Parathyroid adenoma (tissue), 2 donors: ENCODE results near the gene CRYBG1.
"Not testable (repeated sequence)": the region's sequence is repeated elsewhere in the genome, so short reads cannot be mapped to it uniquely, and the experiment has no call there.

Experiments
- H2AFZ ChIP-seq: fragments of 300-600 bp; sonication (generic); one replicate; pipeline ENCODE4 v1.7.0; 2017; ENCODE audit warnings: antibody characterized with exemption, mild to moderate bottlenecking
- H3K27ac ChIP-seq: fragments of 300-600 bp; sonication (generic); one replicate; pipeline ENCODE4 v1.7.0; 2017
- H3K27me3 ChIP-seq: fragments of 300-600 bp; sonication (generic); one replicate; pipeline ENCODE4 v1.7.0; 2017; ENCODE audit warnings: low read length; ENCODE audit not compliant: control insufficient read depth, insufficient read depth
- H3K36me3 ChIP-seq: fragments of 300-600 bp; sonication (generic); one replicate; pipeline ENCODE4 v1.7.0; 2017; ENCODE audit warnings: low read length; ENCODE audit not compliant: control insufficient read depth, insufficient read depth
- H3K4me1 ChIP-seq: fragments of 300-600 bp; sonication (generic); one replicate; pipeline ENCODE4 v1.7.0; 2017; ENCODE audit warnings: control low read depth
- H3K4me2 ChIP-seq: fragments of 300-600 bp; sonication (generic); one replicate; pipeline ENCODE4 v1.7.0; 2017; ENCODE audit warnings: low read length
- H3K4me3 ChIP-seq: fragments of 300-600 bp; sonication (generic); one replicate; pipeline ENCODE4 v1.7.0; 2017; ENCODE audit warnings: low read depth, low read length
- H3K79me2 ChIP-seq: fragments of 300-600 bp; sonication (generic); one replicate; pipeline ENCODE4 v1.7.0; 2017; ENCODE audit warnings: control low read depth
- H3K9ac ChIP-seq: fragments of 300-600 bp; sonication (generic); one replicate; pipeline ENCODE4 v1.7.0; 2017; ENCODE audit warnings: mild to moderate bottlenecking
- H3K9me3 ChIP-seq: fragments of 300-600 bp; sonication (generic); one replicate; pipeline ENCODE4 v1.7.0; 2017; ENCODE audit warnings: low read length; ENCODE audit not compliant: control insufficient read depth
- TF ChIP-seq, protein P1 (sequence below): fragments of 300-600 bp; sonication (generic); IDR thresholded peaks from one replicate; pipeline ENCODE4 v1.7.0; 2017; ENCODE audit warnings: antibody characterized with exemption, mild to moderate bottlenecking
- donor health status: primary hyperparathyroidism.

The CRYBG1 gene

DNA sequence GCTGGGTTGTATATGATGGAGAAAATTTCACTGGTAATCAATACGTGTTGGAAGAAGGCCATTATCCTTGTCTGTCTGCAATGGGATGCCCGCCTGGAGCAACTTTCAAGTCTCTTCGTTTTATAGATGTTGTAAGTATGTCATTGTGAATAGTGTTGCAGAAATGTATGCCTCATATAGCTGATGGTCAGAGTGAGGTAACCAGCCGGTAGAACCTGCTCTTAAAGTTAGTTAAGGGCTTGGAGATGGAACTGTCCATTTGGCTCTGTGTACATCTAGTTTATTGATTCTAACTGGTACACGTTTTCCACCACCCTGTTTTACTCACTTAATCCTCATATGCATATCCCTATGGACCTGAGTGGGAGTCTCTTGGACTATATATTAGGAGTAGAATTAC, 195.2 kb downstream of the CRYBG1 start:
- no peak overlapping the region for H3K4me2 ChIP-seq
- no peaks in the 10 kb centered on the region for H3K9me3 ChIP-seq
- H3K27me3 ChIP-seq = no peaks in the 10 kb centered on the region
- no peak overlapping the region for H3K9ac ChIP-seq
- no peaks in the 10 kb centered on the region for H3K4me1 ChIP-seq
- no peaks in the 10 kb centered on the region for H3K36me3 ChIP-seq
- TF ChIP-seq, protein P1, sequence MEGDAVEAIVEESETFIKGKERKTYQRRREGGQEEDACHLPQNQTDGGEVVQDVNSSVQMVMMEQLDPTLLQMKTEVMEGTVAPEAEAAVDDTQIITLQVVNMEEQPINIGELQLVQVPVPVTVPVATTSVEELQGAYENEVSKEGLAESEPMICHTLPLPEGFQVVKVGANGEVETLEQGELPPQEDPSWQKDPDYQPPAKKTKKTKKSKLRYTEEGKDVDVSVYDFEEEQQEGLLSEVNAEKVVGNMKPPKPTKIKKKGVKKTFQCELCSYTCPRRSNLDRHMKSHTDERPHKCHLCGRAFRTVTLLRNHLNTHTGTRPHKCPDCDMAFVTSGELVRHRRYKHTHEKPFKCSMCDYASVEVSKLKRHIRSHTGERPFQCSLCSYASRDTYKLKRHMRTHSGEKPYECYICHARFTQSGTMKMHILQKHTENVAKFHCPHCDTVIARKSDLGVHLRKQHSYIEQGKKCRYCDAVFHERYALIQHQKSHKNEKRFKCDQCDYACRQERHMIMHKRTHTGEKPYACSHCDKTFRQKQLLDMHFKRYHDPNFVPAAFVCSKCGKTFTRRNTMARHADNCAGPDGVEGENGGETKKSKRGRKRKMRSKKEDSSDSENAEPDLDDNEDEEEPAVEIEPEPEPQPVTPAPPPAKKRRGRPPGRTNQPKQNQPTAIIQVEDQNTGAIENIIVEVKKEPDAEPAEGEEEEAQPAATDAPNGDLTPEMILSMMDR = no peak
- no peak overlapping the region for H3K27ac ChIP-seq
- no peak overlapping the region for H2AFZ ChIP-seq
- H3K79me2 ChIP-seq = no peaks in the 10 kb centered on the region
- H3K4me3 ChIP-seq = no peak overlapping the region

DNA sequence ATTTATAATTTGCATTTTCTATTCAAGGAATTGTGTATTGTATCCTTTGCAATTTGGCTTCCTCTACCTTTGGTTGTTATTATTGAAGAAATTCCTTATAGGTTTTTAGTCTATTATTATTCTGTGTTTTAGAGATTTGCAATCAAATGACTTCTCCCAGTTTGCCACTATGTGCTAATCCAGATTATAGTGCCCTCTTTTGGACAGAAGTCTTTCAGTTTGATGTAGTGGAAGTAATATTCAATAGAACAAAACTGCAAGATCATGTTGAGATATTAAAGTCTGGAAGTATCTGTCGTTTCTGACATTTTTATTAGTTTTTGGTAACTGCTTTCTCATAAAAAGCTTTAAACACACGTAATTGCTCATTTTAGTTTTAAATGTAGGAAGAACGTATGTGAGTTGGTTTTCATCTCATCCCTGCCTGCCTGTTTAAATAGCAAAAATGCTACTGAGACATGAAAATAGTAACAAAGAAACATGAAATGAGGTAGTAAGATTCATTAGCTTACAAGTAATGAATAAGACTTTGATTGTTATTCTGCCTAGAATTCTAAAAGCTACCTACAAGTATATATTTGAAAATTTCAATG, 195.9 kb downstream of the CRYBG1 start:
- no peaks in the 10 kb centered on the region for H3K79me2 ChIP-seq
- no peak overlapping the region for H2AFZ ChIP-seq
- no peaks in the 10 kb centered on the region for H3K27me3 ChIP-seq
- no peak overlapping the region for H3K9ac ChIP-seq
- H3K4me1 ChIP-seq = no peaks in the 10 kb centered on the region
- H3K4me3 ChIP-seq = no peak overlapping the region
- H3K4me2 ChIP-seq = no peak overlapping the region
- no peaks in the 10 kb centered on the region for H3K36me3 ChIP-seq
- TF ChIP-seq, protein P1 = no peak
- no peak overlapping the region for H3K27ac ChIP-seq
- H3K9me3 ChIP-seq = no peaks in the 10 kb centered on the region

DNA sequence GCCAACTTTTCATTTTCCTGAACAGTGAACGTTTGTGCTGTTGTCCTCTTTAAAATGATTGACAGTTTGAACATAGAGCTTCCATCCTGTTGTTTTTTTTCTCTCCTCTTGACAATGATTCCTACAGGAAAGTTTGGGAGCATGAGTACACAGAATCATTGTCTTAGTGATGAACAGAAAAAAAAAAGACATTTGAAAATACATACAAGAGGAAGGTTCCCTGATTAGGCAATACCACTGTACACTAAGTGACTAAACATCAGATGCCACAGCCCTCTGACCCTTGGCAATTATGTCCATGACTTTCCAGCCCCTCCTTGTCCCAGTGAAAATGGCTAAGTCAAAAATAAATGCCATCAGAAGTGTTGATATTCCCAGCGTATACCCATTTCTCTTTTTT, 197.3 kb downstream of the CRYBG1 start:
- no peaks in the 10 kb centered on the region for H3K9me3 ChIP-seq
- H3K36me3 ChIP-seq = no peaks in the 10 kb centered on the region

DNA sequence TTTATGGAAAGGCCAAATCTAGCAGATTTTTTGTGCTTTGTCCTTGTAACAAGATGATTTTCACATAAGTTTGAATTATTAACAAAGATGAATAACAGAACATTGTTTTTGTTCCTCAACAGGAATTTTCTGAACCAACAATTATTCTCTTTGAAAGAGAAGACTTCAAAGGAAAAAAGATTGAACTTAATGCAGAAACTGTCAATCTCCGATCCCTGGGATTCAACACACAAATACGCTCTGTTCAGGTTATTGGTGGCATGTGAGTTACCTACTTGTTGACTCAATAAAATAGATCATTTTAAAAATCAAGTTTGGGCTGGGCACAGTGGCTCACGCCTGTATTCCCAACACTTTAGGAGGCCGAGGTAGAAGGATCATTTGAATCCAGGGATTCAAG, 197.8 kb downstream of the CRYBG1 start:
- Histone ChIP-seq H3K4me1 (no peaks in the 10 kb centered on the region), H3K9me3 (no peaks in the 10 kb centered on the region), H3K4me3 (no peak overlapping the region), H2AFZ (no peak overlapping the region), H3K4me2 (no peak overlapping the region), H3K36me3 (no peaks in the 10 kb centered on the region), H3K27me3 (no peaks in the 10 kb centered on the region), H3K79me2 (no peaks in the 10 kb centered on the region), H3K27ac (no peak overlapping the region), H3K9ac (no peak overlapping the region)
- TF ChIP-seq, protein P1 = no peak

More for the DNA sequence above, 197.3 kb downstream of the CRYBG1 start:
- Histone ChIP-seq H3K27me3 (no peaks in the 10 kb centered on the region), H3K4me1 (no peaks in the 10 kb centered on the region), H3K4me2 (no peak overlapping the region), H3K4me3 (no peak overlapping the region), H3K9ac (no peak overlapping the region), H3K27ac (no peak overlapping the region), H3K79me2 (no peaks in the 10 kb centered on the region), H2AFZ (no peak overlapping the region)
- TF ChIP-seq, protein P1 = no peak

DNA sequence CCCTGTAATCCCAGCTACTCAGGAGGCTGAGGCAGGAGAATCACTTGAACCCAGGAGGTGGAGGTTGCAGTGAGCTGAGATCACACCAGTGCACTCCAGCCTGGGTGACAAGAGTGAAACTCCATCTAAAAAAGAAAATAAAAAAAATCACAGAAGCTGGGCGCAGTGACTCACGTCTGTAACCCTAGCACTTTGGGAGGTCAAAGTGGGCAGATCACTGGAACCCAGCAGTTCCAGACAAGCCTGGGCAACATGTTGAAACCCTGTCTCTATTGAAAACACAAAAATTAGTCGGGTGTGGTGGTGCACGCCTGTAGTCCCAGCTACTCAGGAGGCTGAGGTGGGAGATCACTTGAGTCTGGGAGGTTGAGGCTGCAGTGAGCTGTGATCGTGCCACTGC, 199.1 kb downstream of the CRYBG1 start:
- not testable (repeated sequence) for H3K9me3 ChIP-seq, H3K4me1 ChIP-seq, H3K4me3 ChIP-seq, H3K4me2 ChIP-seq, H3K27me3 ChIP-seq, H3K9ac ChIP-seq, H3K79me2 ChIP-seq, H3K27ac ChIP-seq, H3K36me3 ChIP-seq, H2AFZ ChIP-seq
